Hepatocyte (in vitro differentiated cells): ENCODE results near the gene MAP6. TPM values are rescaled to one million over a fixed set of nuclear protein-coding genes. Genes with fewer than 3 reads are reported as not detected.

Source experiments
- DNase-seq: peaks from one replicate; pipeline ENCODE4 v3.0.0-alpha.2; 2016; ENCODE audit warnings: low spot score
- H2AFZ ChIP-seq: fragments of 200-600 bp; sonication (generic); 2 replicates; pipeline ENCODE4 v1.6.0; 2016; ENCODE audit warnings: antibody characterized with exemption, mild to moderate bottlenecking
- H3K27ac ChIP-seq: fragments of 200-600 bp; sonication (generic); 2 replicates; pipeline ENCODE4 v1.5.1; 2016; ENCODE audit warnings: mild to moderate bottlenecking
- H3K27me3 ChIP-seq: fragments of 200-600 bp; sonication (generic); 2 replicates; pipeline ENCODE4 v1.6.1; 2016
- H3K36me3 ChIP-seq: fragments of 200-600 bp; sonication (generic); replicated peaks from 2 replicates; pipeline ENCODE4 v1.5.1; 2016; ENCODE audit warnings: low read depth; ENCODE audit not compliant: insufficient read depth
- H3K4me1 ChIP-seq: fragments of 200-600 bp; sonication (generic); 2 replicates; pipeline ENCODE4 v1.5.1; 2016; ENCODE audit warnings: mild to moderate bottlenecking, moderate library complexity; ENCODE audit not compliant: insufficient read depth
- H3K4me2 ChIP-seq: fragments of 200-600 bp; sonication (generic); 2 replicates; pipeline ENCODE4 v1.6.0; 2016
- H3K4me3 ChIP-seq: fragments of 200-600 bp; sonication (generic); 2 replicates; pipeline ENCODE4 v1.5.1; 2016; ENCODE audit warnings: mild to moderate bottlenecking
- H3K79me2 ChIP-seq: fragments of 200-600 bp; sonication (generic); 2 replicates; pipeline ENCODE4 v1.6.0; 2017; ENCODE audit warnings: mild to moderate bottlenecking
- H3K9me2 ChIP-seq: fragments of 200-600 bp; sonication (generic); replicated peaks from 2 replicates; pipeline ENCODE4 v1.6.0; 2017; ENCODE audit warnings: mild to moderate bottlenecking; ENCODE audit not compliant: insufficient read depth
- H3K9me3 ChIP-seq: fragments of 200-600 bp; sonication (generic); 2 replicates; pipeline ENCODE4 v1.5.1; 2016; ENCODE audit warnings: low read depth, mild to moderate bottlenecking
- H4K20me1 ChIP-seq: fragments of 200-600 bp; sonication (generic); 2 replicates; pipeline ENCODE4 v1.6.0; 2016; ENCODE audit warnings: mild to moderate bottlenecking; ENCODE audit not compliant: insufficient read depth, poor library complexity, severe bottlenecking
- EZH2 ChIP-seq: fragments of 200-600 bp; sonication (generic); IDR thresholded peaks from 2 replicates; pipeline ENCODE4 v1.6.1; 2016; ENCODE audit warnings: antibody characterized with exemption, mild to moderate bottlenecking, borderline replicate concordance
- EZH2phosphoT487 ChIP-seq: fragments of 200-600 bp; sonication (generic); IDR thresholded peaks from one replicate; pipeline ENCODE4 v1.6.1; 2018; ENCODE audit warnings: antibody characterized with exemption, mild to moderate bottlenecking, low read depth, moderate library complexity; ENCODE audit not compliant: unreplicated experiment, severe bottlenecking
- WGBS: methylation state at CpG from one replicate; pipeline ENCODE4 v1.1.6; 2016; ENCODE audit warnings: low lambda C conversion rate; ENCODE audit errors: missing lambda C conversion rate; 5-methylcytosine and 5-hydroxymethylcytosine counted together
- polyA plus RNA-seq: library from polyadenylated mRNA; unstranded; fragments of >200 nt; fragmentation: Nextera tagmentation; extraction: Ambion mirVana; gene quantifications from 2 replicates; pipeline ENCODE4 v1.2.1, GENCODE V29; 2016
- total RNA-seq: library from RNA; depleted of rRNA; stranded (reverse); fragments of >200 nt; gene quantifications from 2 replicates; pipeline ENCODE4 v1.2.3, GENCODE V29; 2014
- TF ChIP-seq, protein P1 (sequence below): fragments of 200-600 bp; sonication (generic); IDR thresholded peaks from 2 replicates; pipeline ENCODE4 v1.5.1; 2016; ENCODE audit warnings: antibody characterized with exemption, mild to moderate bottlenecking; ENCODE audit not compliant: poor library complexity

MAP6 gene
- total and polyA plus RNA-seq, 2 experiments from 2014 or later, result 3.8 to 6.4 TPM

DNA sequence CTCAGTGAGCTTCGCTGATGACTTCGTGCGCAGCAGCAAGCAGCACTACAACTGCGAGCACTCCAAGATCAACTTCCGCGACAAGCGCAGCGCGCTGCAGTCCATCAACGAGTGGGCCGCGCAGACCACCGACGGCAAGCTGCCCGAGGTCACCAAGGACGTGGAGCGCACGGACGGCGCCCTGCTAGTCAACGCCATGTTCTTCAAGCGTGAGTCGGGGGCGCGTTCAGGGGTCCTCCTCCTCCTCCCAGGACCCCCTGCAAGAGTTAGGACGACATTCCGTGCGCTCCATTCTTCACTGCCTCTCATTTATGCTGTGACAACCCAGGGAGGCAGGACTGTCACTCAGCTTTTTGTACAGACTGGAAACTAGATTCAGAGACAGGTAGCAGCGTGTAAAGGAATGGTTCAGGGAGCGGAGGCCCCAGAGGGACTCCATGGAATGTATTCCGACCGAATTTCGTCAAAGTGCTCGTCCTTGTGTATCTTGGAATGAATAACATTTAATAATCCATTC lies 102.0 kb downstream of the MAP6 start:
- peak overlapping the region; percentile 92 for H3K4me2 ChIP-seq

DNA sequence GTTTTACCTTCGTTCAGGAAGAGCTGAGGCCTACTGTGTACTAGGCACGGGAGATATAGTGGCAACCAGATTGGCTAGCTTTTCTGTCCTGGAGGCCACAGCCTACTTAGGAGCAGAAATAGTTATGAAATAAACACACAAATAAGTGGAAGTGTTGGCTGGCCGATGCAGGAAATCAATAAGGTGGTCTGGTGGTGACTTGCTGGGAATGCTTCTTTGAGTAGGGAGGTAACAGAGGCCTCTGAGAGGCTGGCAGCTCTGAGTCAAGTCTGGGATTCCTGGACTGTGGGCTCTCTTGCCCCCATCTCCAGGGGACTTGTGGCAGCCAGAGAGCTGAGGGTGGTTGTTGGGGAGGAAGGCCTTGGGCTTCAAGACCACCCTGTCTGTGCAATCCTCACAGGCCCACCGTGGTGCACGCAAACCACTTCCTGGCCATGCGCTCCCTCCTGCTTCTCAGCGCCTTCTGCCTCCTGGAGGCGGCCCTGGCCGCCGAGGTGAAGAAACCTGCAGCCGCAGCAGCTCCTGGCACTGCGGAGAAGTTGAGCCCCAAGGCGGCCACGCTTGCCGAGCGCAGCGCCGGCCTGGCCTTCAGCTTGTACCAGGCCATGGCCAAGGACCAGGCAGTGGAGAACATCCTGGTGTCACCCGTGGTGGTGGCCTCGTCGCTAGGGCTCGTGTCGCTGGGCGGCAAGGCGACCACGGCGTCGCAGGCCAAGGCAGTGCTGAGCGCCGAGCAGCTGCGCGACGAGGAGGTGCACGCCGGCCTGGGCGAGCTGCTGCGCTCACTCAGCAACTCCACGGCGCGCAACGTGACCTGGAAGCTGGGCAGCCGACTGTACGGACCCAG lies 102.7 kb downstream of the MAP6 start:
- H3K4me1 ChIP-seq, result peaks cover 29% of the 10 kb centered on the region
- no peaks in the 10 kb centered on the region for H3K9me2 ChIP-seq
- no peaks in the 10 kb centered on the region for H3K27me3 ChIP-seq
- no peak for DNase-seq
- peak overlapping the region; percentile 92 for H3K4me2 ChIP-seq
- H3K36me3 ChIP-seq, result no peaks in the 10 kb centered on the region
- peaks cover 57% of the 10 kb centered on the region for H4K20me1 ChIP-seq
- peaks cover 75% of the 10 kb centered on the region for H3K79me2 ChIP-seq
- H3K27ac ChIP-seq, result peak overlapping the region; percentile 99
- 92% methylated on average over 43 of the region's 43 CpGs for WGBS
- H3K4me3 ChIP-seq, result no peak overlapping the region
- no peak overlapping the region for H2AFZ ChIP-seq
- H3K9me3 ChIP-seq, result no peaks in the 10 kb centered on the region
- no peak for TF ChIP-seq EZH2
- TF ChIP-seq, protein P1, sequence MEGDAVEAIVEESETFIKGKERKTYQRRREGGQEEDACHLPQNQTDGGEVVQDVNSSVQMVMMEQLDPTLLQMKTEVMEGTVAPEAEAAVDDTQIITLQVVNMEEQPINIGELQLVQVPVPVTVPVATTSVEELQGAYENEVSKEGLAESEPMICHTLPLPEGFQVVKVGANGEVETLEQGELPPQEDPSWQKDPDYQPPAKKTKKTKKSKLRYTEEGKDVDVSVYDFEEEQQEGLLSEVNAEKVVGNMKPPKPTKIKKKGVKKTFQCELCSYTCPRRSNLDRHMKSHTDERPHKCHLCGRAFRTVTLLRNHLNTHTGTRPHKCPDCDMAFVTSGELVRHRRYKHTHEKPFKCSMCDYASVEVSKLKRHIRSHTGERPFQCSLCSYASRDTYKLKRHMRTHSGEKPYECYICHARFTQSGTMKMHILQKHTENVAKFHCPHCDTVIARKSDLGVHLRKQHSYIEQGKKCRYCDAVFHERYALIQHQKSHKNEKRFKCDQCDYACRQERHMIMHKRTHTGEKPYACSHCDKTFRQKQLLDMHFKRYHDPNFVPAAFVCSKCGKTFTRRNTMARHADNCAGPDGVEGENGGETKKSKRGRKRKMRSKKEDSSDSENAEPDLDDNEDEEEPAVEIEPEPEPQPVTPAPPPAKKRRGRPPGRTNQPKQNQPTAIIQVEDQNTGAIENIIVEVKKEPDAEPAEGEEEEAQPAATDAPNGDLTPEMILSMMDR, result no peak

More for the DNA sequence above, 102.0 kb downstream of the MAP6 start:
- Histone ChIP-seq H3K27me3 (no peaks in the 10 kb centered on the region), H3K27ac (no peak overlapping the region), H3K9me2 (no peaks in the 10 kb centered on the region), H2AFZ (no peak overlapping the region), H4K20me1 (peaks cover 57% of the 10 kb centered on the region), H3K9me3 (no peaks in the 10 kb centered on the region), H3K79me2 (peaks cover 75% of the 10 kb centered on the region), H3K4me3 (no peak overlapping the region), H3K36me3 (no peaks in the 10 kb centered on the region), H3K4me1 (peaks cover 23% of the 10 kb centered on the region)
- DNase-seq, result no peak
- TF ChIP-seq, protein P1, result no peak
- TF ChIP-seq EZH2, result no peak
- no peak for TF ChIP-seq EZH2phosphoT487
- 99% methylated on average over 31 of the region's 34 CpGs for WGBS

DNA sequence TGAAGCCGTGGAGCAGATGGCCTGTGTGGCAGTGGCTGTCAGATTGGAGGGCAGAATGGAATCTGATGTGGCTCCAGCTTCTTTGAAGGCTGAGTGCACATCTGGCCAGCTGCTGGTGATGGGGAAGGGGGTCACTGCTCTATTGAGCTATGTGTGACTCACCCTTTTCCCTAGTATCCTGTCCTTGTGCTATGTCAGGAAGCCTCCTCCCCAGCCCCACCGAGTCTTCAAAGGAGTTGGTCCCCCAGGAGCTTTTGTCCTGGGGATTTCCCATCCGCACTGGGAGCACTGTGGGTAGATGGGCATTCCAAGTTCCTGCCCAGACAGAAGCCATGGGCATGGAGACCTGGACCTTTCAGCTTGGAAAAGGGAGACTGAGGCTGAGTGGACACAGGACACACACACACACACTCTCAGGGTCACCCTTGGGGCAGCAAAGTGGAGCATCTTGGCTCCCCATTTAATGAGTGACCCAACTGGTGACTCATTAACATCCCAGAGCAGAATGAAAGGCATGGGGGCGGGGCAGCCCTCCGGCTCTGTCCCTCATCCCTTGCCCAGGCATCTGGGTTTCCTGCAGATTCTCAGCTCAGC lies 103.5 kb downstream of the MAP6 start:
- WGBS, result 37% methylated on average over 5 of the region's 5 CpGs
- Histone ChIP-seq H2AFZ (no peak overlapping the region), H3K27me3 (no peaks in the 10 kb centered on the region), H3K9me3 (no peaks in the 10 kb centered on the region), H3K36me3 (no peaks in the 10 kb centered on the region), H3K4me1 (peaks cover 32% of the 10 kb centered on the region), H3K79me2 (peaks cover 75% of the 10 kb centered on the region), H3K4me2 (peak overlapping the region; percentile 92), H3K27ac (peak overlapping the region; percentile 99), H3K9me2 (no peaks in the 10 kb centered on the region), H3K4me3 (no peak overlapping the region), H4K20me1 (peaks cover 52% of the 10 kb centered on the region)
- TF ChIP-seq EZH2 (no peak), EZH2phosphoT487 (no peak)
- TF ChIP-seq, protein P1, result no peak
- DNase-seq, result peak; percentile 81
